ENCODE data around the gene SLC13A5.

Gene SLC13A5

GRCh38 chr17:6710317-6710716, 2.9 kb downstream of the SLC13A5 start:
- no peaks in the 10 kb centered on the region for H3K9me3 ChIP-seq (ENCODE audit: control insufficient read depth, insufficient read depth, low read length)
- no peaks in the 10 kb centered on the region for H3K9me2 ChIP-seq (replicated peaks; ENCODE audit: control insufficient read depth, low read length)
- no peaks in the 10 kb centered on the region for H3K79me2 ChIP-seq (ENCODE audit: control insufficient read depth, low read length)
- no peaks in the 10 kb centered on the region for H4K20me1 ChIP-seq (ENCODE audit: control insufficient read depth, insufficient read depth, low read depth, low read length)
- H3K4me2 ChIP-seq (ENCODE audit: low read length) = no peak overlapping the region
- no peaks in the 10 kb centered on the region for H3F3A ChIP-seq (ENCODE audit: control insufficient read depth, insufficient read depth)
- no peak overlapping the region for H3K27ac ChIP-seq (ENCODE audit: low read depth, low read length)
- TF ChIP-seq EZH2phosphoT487 (IDR thresholded peaks at IDR 0.05; ENCODE audit: borderline replicate concordance, low read length) = no peak
- TF ChIP-seq, protein P1, sequence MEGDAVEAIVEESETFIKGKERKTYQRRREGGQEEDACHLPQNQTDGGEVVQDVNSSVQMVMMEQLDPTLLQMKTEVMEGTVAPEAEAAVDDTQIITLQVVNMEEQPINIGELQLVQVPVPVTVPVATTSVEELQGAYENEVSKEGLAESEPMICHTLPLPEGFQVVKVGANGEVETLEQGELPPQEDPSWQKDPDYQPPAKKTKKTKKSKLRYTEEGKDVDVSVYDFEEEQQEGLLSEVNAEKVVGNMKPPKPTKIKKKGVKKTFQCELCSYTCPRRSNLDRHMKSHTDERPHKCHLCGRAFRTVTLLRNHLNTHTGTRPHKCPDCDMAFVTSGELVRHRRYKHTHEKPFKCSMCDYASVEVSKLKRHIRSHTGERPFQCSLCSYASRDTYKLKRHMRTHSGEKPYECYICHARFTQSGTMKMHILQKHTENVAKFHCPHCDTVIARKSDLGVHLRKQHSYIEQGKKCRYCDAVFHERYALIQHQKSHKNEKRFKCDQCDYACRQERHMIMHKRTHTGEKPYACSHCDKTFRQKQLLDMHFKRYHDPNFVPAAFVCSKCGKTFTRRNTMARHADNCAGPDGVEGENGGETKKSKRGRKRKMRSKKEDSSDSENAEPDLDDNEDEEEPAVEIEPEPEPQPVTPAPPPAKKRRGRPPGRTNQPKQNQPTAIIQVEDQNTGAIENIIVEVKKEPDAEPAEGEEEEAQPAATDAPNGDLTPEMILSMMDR (IDR thresholded peaks at IDR 0.05; ENCODE audit: low read depth, low read length, poor library complexity, severe bottlenecking) = no peak
- no peak overlapping the region for H3K4me3 ChIP-seq (ENCODE audit: low read length)
- no peaks in the 10 kb centered on the region; the same call in 1 of the 2 replicates for H3K27me3 ChIP-seq (ENCODE audit: control insufficient read depth, low read length)
- H3K36me3 ChIP-seq (ENCODE audit: control insufficient read depth, low read length) = no peaks in the 10 kb centered on the region
- no peaks in the 10 kb centered on the region for H3K4me1 ChIP-seq (ENCODE audit: control insufficient read depth, low read length)

- Histone ChIP-seq H3K9me2 (replicated peaks; ENCODE audit: control insufficient read depth, low read length) (no peaks in the 10 kb centered on the region), H3K27ac (ENCODE audit: low read depth, low read length) (no peak overlapping the region), H3K4me3 (ENCODE audit: low read length) (no peak overlapping the region), H3K27me3 (ENCODE audit: control insufficient read depth, low read length) (no peaks in the 10 kb centered on the region; the same call in 1 of the 2 replicates), H3K4me1 (ENCODE audit: control insufficient read depth, low read length) (no peaks in the 10 kb centered on the region), H3K79me2 (ENCODE audit: control insufficient read depth, low read length) (no peaks in the 10 kb centered on the region), H3K36me3 (ENCODE audit: control insufficient read depth, low read length) (no peaks in the 10 kb centered on the region), H3K4me2 (ENCODE audit: low read length) (no peak overlapping the region), H4K20me1 (ENCODE audit: control insufficient read depth, insufficient read depth, low read depth, low read length) (no peaks in the 10 kb centered on the region), H3K9me3 (ENCODE audit: control insufficient read depth, insufficient read depth, low read length) (no peaks in the 10 kb centered on the region), H3F3A (ENCODE audit: control insufficient read depth, insufficient read depth) (no peaks in the 10 kb centered on the region)
- TF ChIP-seq EZH2phosphoT487 (IDR thresholded peaks at IDR 0.05; ENCODE audit: borderline replicate concordance, low read length) = no peak
- TF ChIP-seq, protein P1 (IDR thresholded peaks at IDR 0.05; ENCODE audit: low read depth, low read length, poor library complexity, severe bottlenecking) = no peak
Measured at GRCh38 chr17:6708357-6708961, 4.7 kb downstream of the SLC13A5 start.

- Histone ChIP-seq H3K4me2 (ENCODE audit: low read length) (no peak overlapping the region), H3K27ac (ENCODE audit: low read depth, low read length) (no peak overlapping the region), H3K4me1 (ENCODE audit: control insufficient read depth, low read length) (no peaks in the 10 kb centered on the region), H3K27me3 (ENCODE audit: control insufficient read depth, low read length) (no peaks in the 10 kb centered on the region; the same call in 1 of the 2 replicates), H3K36me3 (ENCODE audit: control insufficient read depth, low read length) (no peaks in the 10 kb centered on the region), H3K4me3 (ENCODE audit: low read length) (no peak overlapping the region), H3K9me3 (ENCODE audit: control insufficient read depth, insufficient read depth, low read length) (no peaks in the 10 kb centered on the region), H3K79me2 (ENCODE audit: control insufficient read depth, low read length) (no peaks in the 10 kb centered on the region), H4K20me1 (ENCODE audit: control insufficient read depth, insufficient read depth, low read depth, low read length) (no peaks in the 10 kb centered on the region), H3K9me2 (replicated peaks; ENCODE audit: control insufficient read depth, low read length) (no peaks in the 10 kb centered on the region), H3F3A (ENCODE audit: control insufficient read depth, insufficient read depth) (no peaks in the 10 kb centered on the region)
- TF ChIP-seq EZH2phosphoT487 (IDR thresholded peaks at IDR 0.05; ENCODE audit: borderline replicate concordance, low read length) = no peak
- TF ChIP-seq, protein P1 (IDR thresholded peaks at IDR 0.05; ENCODE audit: low read depth, low read length, poor library complexity, severe bottlenecking) = no peak
Measured at GRCh38 chr17:6706996-6707395, 6.2 kb downstream of the SLC13A5 start.
